GM12891 (cell line): ENCODE results near the gene IL1RAP.

Experiments
- PAX5 ChIP-seq: IDR thresholded peaks from 2 replicates; pipeline ENCODE4 v1.6.1; 2011; ENCODE audit warnings: low read length, moderate library complexity, mild to moderate bottlenecking; ENCODE audit not compliant: insufficient read depth, severe bottlenecking
- POLR2AphosphoS5 ChIP-seq: IDR thresholded peaks from 2 replicates; pipeline ENCODE4 v1.6.1; 2011; ENCODE audit warnings: low read depth, low read length, control low read depth
- TAF1 ChIP-seq: IDR thresholded peaks from 2 replicates; pipeline ENCODE4 v1.6.1; 2011; ENCODE audit warnings: low read depth, low read length, control low read depth

DNA sequence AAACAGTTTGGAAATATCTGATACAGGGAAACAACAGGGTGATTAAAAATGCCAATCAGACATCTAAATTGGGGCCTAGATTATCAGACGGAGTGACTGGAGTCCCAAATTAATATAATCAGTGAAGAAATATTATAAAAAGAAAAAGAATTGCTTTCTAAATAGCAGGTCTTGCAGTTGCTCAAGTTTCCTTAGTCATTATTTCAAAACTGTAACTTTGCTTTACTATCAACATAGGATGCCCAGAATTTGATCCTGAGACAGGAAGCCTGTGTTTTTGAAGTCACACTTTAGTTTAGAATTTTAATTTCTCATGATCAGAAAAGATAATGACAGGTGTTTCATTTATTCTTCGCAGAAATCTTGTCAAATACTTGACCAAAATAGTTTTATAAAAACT, 105.9 kb downstream of the IL1RAP start:
- TF ChIP-seq POLR2AphosphoS5, result no peak
- TF ChIP-seq PAX5, result no peak
- no peak for TF ChIP-seq TAF1
